ENCODE measurements around the gene RAB3C.

- TF ChIP-seq CTCF (IDR thresholded peaks at IDR 0.05; ENCODE audit: insufficient read depth, low read depth, low read length) (no peak), EZH2 (IDR thresholded peaks at IDR 0.05; ENCODE audit: insufficient read depth, low read length) (no peak)
Measured at GRCh38 chr5:58771796-58772195, 188.9 kb downstream of the RAB3C start.
